ENCODE results near the gene USP48.
"Not testable (repeated sequence)": the region's sequence is repeated elsewhere in the genome, so short reads cannot be mapped to it uniquely, and the experiment has no call there.

Gene USP48

GRCh38 chr1:21700094-21700493 lies 82.9 kb downstream of the USP48 start:
- DNase-seq (ENCODE audit: insufficient read length, low spot score) (no peak), FAIRE-seq (no peak)
- TF ChIP-seq POLR2A (IDR thresholded peaks at IDR 0.05; ENCODE audit: low read depth, low read length) = no peak

GRCh38 chr1:21696931-21697330 lies 86.0 kb downstream of the USP48 start:
- DNase-seq (ENCODE audit: insufficient read length, low spot score) (no peak), FAIRE-seq (no peak)
- TF ChIP-seq POLR2A (IDR thresholded peaks at IDR 0.05; ENCODE audit: low read depth, low read length) = no peak

GRCh38 chr1:21693732-21694131 lies 89.2 kb downstream of the USP48 start:
- FAIRE-seq = no peak
- no peak for DNase-seq (ENCODE audit: insufficient read length, low spot score)
- no peak for TF ChIP-seq POLR2A (IDR thresholded peaks at IDR 0.05; ENCODE audit: low read depth, low read length)

GRCh38 chr1:21691739-21692138 lies 91.2 kb downstream of the USP48 start:
- no peak for TF ChIP-seq POLR2A (IDR thresholded peaks at IDR 0.05; ENCODE audit: low read depth, low read length)
- DNase-seq (ENCODE audit: insufficient read length, low spot score) = no peak
- FAIRE-seq = no peak

GRCh38 chr1:21689661-21690372 lies 93.1 kb downstream of the USP48 start:
- FAIRE-seq (no peak), DNase-seq (ENCODE audit: insufficient read length, low spot score) (no peak)
- no peak for TF ChIP-seq POLR2A (IDR thresholded peaks at IDR 0.05; ENCODE audit: low read depth, low read length)

GRCh38 chr1:21687081-21687529 lies 95.8 kb downstream of the USP48 start:
- no peak for DNase-seq (ENCODE audit: insufficient read length, low spot score)

GRCh38 chr1:21685946-21686678 lies 96.8 kb downstream of the USP48 start:
- FAIRE-seq (no peak), DNase-seq (ENCODE audit: insufficient read length, low spot score) (no peak)
- TF ChIP-seq POLR2A (IDR thresholded peaks at IDR 0.05; ENCODE audit: low read depth, low read length) = no peak

More at GRCh38 chr1:21687081-21687529, 95.8 kb downstream of the USP48 start:
- no peak for TF ChIP-seq POLR2A (IDR thresholded peaks at IDR 0.05; ENCODE audit: low read depth, low read length)
- no peak for FAIRE-seq

- no peak for TF ChIP-seq POLR2A (IDR thresholded peaks at IDR 0.05; ENCODE audit: low read depth, low read length)
- DNase-seq (ENCODE audit: insufficient read length, low spot score) (no peak), FAIRE-seq (no peak)
These were observed 101.5 kb downstream of the USP48 start for GRCh38 chr1:21681426-21681825.

- TF ChIP-seq POLR2A (IDR thresholded peaks at IDR 0.05; ENCODE audit: low read depth, low read length) = no peak
- FAIRE-seq (no peak), DNase-seq (ENCODE audit: insufficient read length, low spot score) (no peak)
These were observed 102.0 kb downstream of the USP48 start for GRCh38 chr1:21680918-21681317.

- DNase-seq (ENCODE audit: insufficient read length, low spot score) (no peak), FAIRE-seq (no peak)
- TF ChIP-seq POLR2A (IDR thresholded peaks at IDR 0.05; ENCODE audit: low read depth, low read length) = no peak
These were observed 102.6 kb downstream of the USP48 start for GRCh38 chr1:21680381-21680780.

- no peak for TF ChIP-seq POLR2A (IDR thresholded peaks at IDR 0.05; ENCODE audit: low read depth, low read length)
- no peak for FAIRE-seq
- DNase-seq (ENCODE audit: insufficient read length, low spot score) = no peak
These were observed 105.8 kb downstream of the USP48 start for GRCh38 chr1:21677168-21677567.

GRCh38 chr1:21674957-21675356 lies 108.0 kb downstream of the USP48 start:
- no peak for TF ChIP-seq POLR2A (IDR thresholded peaks at IDR 0.05; ENCODE audit: low read depth, low read length)
- DNase-seq (ENCODE audit: insufficient read length, low spot score) (no peak), FAIRE-seq (no peak)

- not testable (repeated sequence) for DNase-seq (ENCODE audit: insufficient read length, low spot score); FAIRE-seq
These were observed 109.1 kb downstream of the USP48 start for GRCh38 chr1:21673853-21674252.

- no peak for TF ChIP-seq POLR2A (IDR thresholded peaks at IDR 0.05; ENCODE audit: low read depth, low read length)
- no peak for DNase-seq (ENCODE audit: insufficient read length, low spot score)
- peak; percentile 84 for FAIRE-seq
These were observed 109.6 kb downstream of the USP48 start for GRCh38 chr1:21673277-21673780.

All from H54 (cell line).